Panc1 (cell line): ENCODE results near the gene RALGPS1. TPM values are rescaled to one million over a fixed set of nuclear protein-coding genes. Genes with fewer than 3 reads are reported as not detected.

Source experiments
- ATAC-seq: fragments of 200-7000 bp; cut with Tn5 transposase; 2 replicates; pipeline ENCODE4 v1.9.1; 2020; ENCODE audit warnings: mild to moderate bottlenecking, moderate library complexity
- BruUV-seq: library from RNA; stranded (reverse); fragments of 400-500 nt; replicated peaks from 2 replicates; lab custom pipeline; 2021; lab: Mats Ljungman, UMichigan
- CTCF ChIA-PET: fragments of 300-600 bp; sonication (Branson Sonifier 250); formaldehyde crosslinking; loops from one replicate; lab custom pipeline; 2022; ENCODE audit warnings: antibody characterized with exemption; lab: Charles Lee
- POLR2A ChIA-PET: fragments of 300-600 bp; sonication (Branson Sonifier 250); formaldehyde crosslinking; loops from one replicate; lab custom pipeline; 2022; ENCODE audit warnings: antibody characterized with exemption; lab: Charles Lee
- DNase-seq: peaks from one replicate; pipeline ENCODE4 v3.0.0-alpha.2; 2010; ENCODE audit warnings: low read depth, low spot score
- H3K27ac ChIP-seq: 2 replicates; pipeline ENCODE4 v1.5.1; 2011; ENCODE audit warnings: mild to moderate bottlenecking, low read length, inconsistent platforms
- H3K27me3 ChIP-seq: fragments of 200-500 bp; sonication (Bioruptor generic); 2 replicates; pipeline ENCODE4 v1.6.0; 2014; ENCODE audit warnings: low read length, inconsistent platforms; ENCODE audit not compliant: control insufficient read depth, insufficient read depth
- H3K36me3 ChIP-seq: fragments of 200-500 bp; sonication (Bioruptor generic); 2 replicates; pipeline ENCODE4 v1.5.1; 2014; ENCODE audit warnings: inconsistent platforms, mild to moderate bottlenecking, low read length, moderate library complexity; ENCODE audit not compliant: control insufficient read depth, insufficient read depth
- H3K4me1 ChIP-seq: 2 replicates; pipeline ENCODE4 v1.5.1; 2011; ENCODE audit warnings: inconsistent platforms, mild to moderate bottlenecking, low read length, moderate library complexity; ENCODE audit not compliant: control insufficient read depth, insufficient read depth
- H3K4me3 ChIP-seq, 2 experiments: 2 replicates each; pipeline ENCODE4 v1.5.1; 2011 to 2012; ENCODE audit warnings: low read depth in 2 of 2, low read length in 2 of 2, mild to moderate bottlenecking in 2 of 2, inconsistent platforms in 1 of 2, moderate library complexity in 1 of 2
- H3K9me3 ChIP-seq: fragments of 200-500 bp; sonication (Bioruptor generic); 2 replicates; pipeline ENCODE4 v1.5.1; 2014; ENCODE audit warnings: low read depth, mild to moderate bottlenecking, inconsistent platforms, low read length, moderate library complexity; ENCODE audit not compliant: control insufficient read depth, insufficient read depth
- CTCF ChIP-seq: fragments of 450-650 bp; IDR thresholded peaks from 2 replicates; pipeline ENCODE4 v1.5.1; 2017; ENCODE audit warnings: mild to moderate bottlenecking
- POLR2AphosphoS5 ChIP-seq: IDR thresholded peaks from 2 replicates; pipeline ENCODE4 v1.6.1; 2012; ENCODE audit warnings: mild to moderate bottlenecking, low read depth, low read length, moderate library complexity
- REST ChIP-seq, 2 experiments: IDR thresholded peaks; 2 replicates each; pipeline ENCODE4 v1.6.1; 2011 to 2012; ENCODE audit warnings: low read depth in 2 of 2, control low read depth in 1 of 2, low read length in 1 of 2, mild to moderate bottlenecking in 1 of 2, moderate library complexity in 1 of 2; ENCODE audit not compliant: insufficient read depth in 1 of 2
- SIN3A ChIP-seq: IDR thresholded peaks from 2 replicates; pipeline ENCODE4 v1.6.1; 2012; ENCODE audit warnings: low read depth, mild to moderate bottlenecking, low read length, moderate library complexity, borderline replicate concordance; ENCODE audit not compliant: insufficient read depth
- TCF7L2 ChIP-seq: IDR thresholded peaks from 2 replicates; pipeline ENCODE4 v1.6.1; 2011; ENCODE audit warnings: mild to moderate bottlenecking, low read depth, low read length, inconsistent platforms
- in situ Hi-C: cut with HindIII; loops from 2 replicates; pipeline ENCODE4 v1.10.0; 2016; ENCODE audit warnings: low sequenced_read_pairs, low pct_unique_long_range_greater_than_20kb
- intact Hi-C: fragments of 100-400 bp; cut with micrococcal nuclease; formaldehyde crosslinking; loops from one replicate; pipeline ENCODE4 v1.10.0; 2022; ENCODE audit not compliant: unreplicated experiment
- total RNA-seq: library from RNA; stranded (reverse); gene quantifications from one replicate; pipeline ENCODE4 v1.2.1, GENCODE V29; 2021; ENCODE audit not compliant: unreplicated experiment

RALGPS1 gene
- total RNA-seq, 1 experiment from 2014 or later = 7.2 TPM

- TF ChIP-seq REST (IDR thresholded peaks at IDR 0.05; ENCODE audit: insufficient read depth in 1 of 2, low read depth in 2 of 2, low read length in 1 of 2) = no peak
- POLR2A ChIA-PET = no interaction called here
- no peaks in the 10 kb centered on the region for H3K4me1 ChIP-seq
- ATAC-seq (no peak), DNase-seq (no peak)
- H3K27me3 ChIP-seq = no peaks in the 10 kb centered on the region
- CTCF ChIA-PET = no interaction called here
- in situ Hi-C loops (no loop called here), intact Hi-C loops (loop anchor here (5.0 kb wide), 1 partner anchor 136 kb away; no protein-coding TSS in a partner anchor)
- H3K27ac ChIP-seq = no peak overlapping the region
- no peaks in the 10 kb centered on the region for H3K36me3 ChIP-seq
- BruUV-seq = no TSS peak
- no peaks in the 10 kb centered on the region for H3K9me3 ChIP-seq
- no peak overlapping the region for H3K4me3 ChIP-seq
Measured at GRCh38 chr9:127210851-127211730, 296.5 kb downstream of the RALGPS1 start.

- H3K27me3 ChIP-seq = no peaks in the 10 kb centered on the region
- no peak for TF ChIP-seq REST (IDR thresholded peaks at IDR 0.05; ENCODE audit: insufficient read depth in 1 of 2, low read depth in 2 of 2, low read length in 1 of 2)
- no peak for TF ChIP-seq SIN3A
- TF ChIP-seq CTCF = no peak
- no peak for TF ChIP-seq POLR2AphosphoS5
- TF ChIP-seq TCF7L2 = no peak
- ATAC-seq (no peak), DNase-seq (no peak)
- H3K9me3 ChIP-seq = no peaks in the 10 kb centered on the region
- BruUV-seq = no TSS peak
- in situ Hi-C loops (no loop called here), intact Hi-C loops (loop anchor here (5.0 kb wide), 1 partner anchor 135 kb away; no protein-coding TSS in a partner anchor)
- POLR2A ChIA-PET = no interaction called here
- H3K4me3 ChIP-seq = no peak overlapping the region
- no peak overlapping the region for H3K27ac ChIP-seq
- H3K36me3 ChIP-seq = no peaks in the 10 kb centered on the region
- CTCF ChIA-PET = no interaction called here
- H3K4me1 ChIP-seq = no peaks in the 10 kb centered on the region
Measured at GRCh38 chr9:127211983-127212382, 297.4 kb downstream of the RALGPS1 start.
